Measurements from ENCODE around the gene KCNK1.
"Not testable (repeated sequence)": the region's sequence is repeated elsewhere in the genome, so short reads cannot be mapped to it uniquely, and the experiment has no call there.

Gene KCNK1

GRCh38 chr1:233670363-233670762 lies 56.5 kb downstream of the KCNK1 start:
- DNase-seq = not testable (repeated sequence)

- no peak for DNase-seq
Measured at GRCh38 chr1:233671286-233671685, 57.4 kb downstream of the KCNK1 start.

GRCh38 chr1:233672732-233673131 lies 58.8 kb downstream of the KCNK1 start:
- no peak for DNase-seq

- DNase-seq = no peak
Measured at GRCh38 chr1:233673261-233673946, 59.5 kb downstream of the KCNK1 start.

GRCh38 chr1:233673947-233674431 lies 60.1 kb downstream of the KCNK1 start:
- DNase-seq = no peak

- no peak for DNase-seq
Measured at GRCh38 chr1:233675446-233675845, 61.5 kb downstream of the KCNK1 start.

- DNase-seq = no peak
Measured at GRCh38 chr1:233675893-233676292, 62.0 kb downstream of the KCNK1 start.

GRCh38 chr1:233677690-233678354 lies 63.9 kb downstream of the KCNK1 start:
- DNase-seq = no peak

- no peak for DNase-seq
Measured at GRCh38 chr1:233679030-233679429, 65.1 kb downstream of the KCNK1 start.

GRCh38 chr1:233679591-233680373 lies 65.9 kb downstream of the KCNK1 start:
- no peak for DNase-seq

- DNase-seq = no peak
Measured at GRCh38 chr1:233681285-233681684, 67.4 kb downstream of the KCNK1 start.

- DNase-seq = not testable (repeated sequence)
Measured at GRCh38 chr1:233686653-233687052, 72.7 kb downstream of the KCNK1 start.

- DNase-seq = no peak
Measured at GRCh38 chr1:233689017-233689747, 75.3 kb downstream of the KCNK1 start.

GRCh38 chr1:233689748-233690254 lies 75.9 kb downstream of the KCNK1 start:
- DNase-seq = no peak

GRCh38 chr1:233695901-233696300 lies 82.0 kb downstream of the KCNK1 start:
- DNase-seq = no peak

- no peak for DNase-seq
Measured at GRCh38 chr1:233700338-233700737, 86.4 kb downstream of the KCNK1 start.

GRCh38 chr1:233704170-233704897 lies 90.4 kb downstream of the KCNK1 start:
- no peak for DNase-seq

- DNase-seq = no peak
Measured at GRCh38 chr1:233704898-233705723, 91.2 kb downstream of the KCNK1 start.

- DNase-seq = no peak
Measured at GRCh38 chr1:233707153-233707879, 93.4 kb downstream of the KCNK1 start.

Data from stimulated activated CD4-positive, alpha-beta T cell treated with anti-CD3 and anti-CD28 coated beads, Interleukin-4, amount 100 ng/mL, for 4 hours (primary cell).